Head of caudate nucleus (tissue), 42 donors: ENCODE data around the gene NDUFAF2.

Source experiments
- DNase-seq, 42 donors: peaks; one replicate each; pipeline versions ENCODE4 v3.0.0 to v3.0.0-alpha.2; 2020 to 2021; ENCODE audit warnings: mixed read lengths in 7 of 42
- intact Hi-C: fragments of 100-400 bp; cut with DNase I; formaldehyde crosslinking; loops from one replicate; pipeline ENCODE4 v1.15.0; 2022

The NDUFAF2 gene

GRCh38 chr5:60944904-60945812, at the start of gene NDUFAF2, which contains the start of gene ERCC8:
NDUFAF2 (plus strand) TSS chr5:60945205; CDS start chr5:60945256, 51 bp downstream.
ERCC8 (minus strand) TSS chr5:60945070; CDS start chr5:60945008, 62 bp downstream.
- intact Hi-C loops, result no loop called here
- DNase-seq, result peak; percentile 87 to 98 (median 94)

- intact Hi-C loops, result no loop called here
- DNase-seq, result no peak
These were observed 48.0 kb upstream of the NDUFAF2 start for GRCh38 chr5:60896991-60897390.

- intact Hi-C loops, result no loop called here
- no peak for DNase-seq
These were observed 41.6 kb upstream of the NDUFAF2 start for GRCh38 chr5:60903356-60903755.

- no peak for DNase-seq
- intact Hi-C loops, result no loop called here
These were observed 28.4 kb upstream of the NDUFAF2 start for GRCh38 chr5:60916646-60917045.

GRCh38 chr5:60918466-60918865, 26.5 kb upstream of the NDUFAF2 start:
- intact Hi-C loops, result no loop called here
- no peak for DNase-seq

GRCh38 chr5:60927450-60927849, 17.6 kb upstream of the NDUFAF2 start:
- intact Hi-C loops, result no loop called here
- DNase-seq, result no peak

- no peak for DNase-seq
- intact Hi-C loops, result no loop called here
These were observed 16.0 kb upstream of the NDUFAF2 start for GRCh38 chr5:60929024-60929423.

GRCh38 chr5:60943624-60944023, 1.4 kb upstream of the NDUFAF2 start:
- intact Hi-C loops, result no loop called here

GRCh38 chr5:60945813-60946187, 795 bp downstream of the NDUFAF2 start:
- intact Hi-C loops, result no loop called here
- DNase-seq, result peak in 32 of 42 donors; percentile 7 to 67 (median 28)

More at GRCh38 chr5:60943624-60944023, 1.4 kb upstream of the NDUFAF2 start:
- no peak for DNase-seq

GRCh38 chr5:60948738-60949137, 3.7 kb downstream of the NDUFAF2 start:
- intact Hi-C loops, result no loop called here
- no peak for DNase-seq

GRCh38 chr5:60955239-60955638, 10.2 kb downstream of the NDUFAF2 start:
- intact Hi-C loops, result no loop called here
- DNase-seq, result no peak

GRCh38 chr5:60958088-60958487, 13.1 kb downstream of the NDUFAF2 start:
- intact Hi-C loops, result no loop called here
- DNase-seq, result no peak

- intact Hi-C loops, result no loop called here
- no peak for DNase-seq
These were observed 13.7 kb downstream of the NDUFAF2 start for GRCh38 chr5:60958712-60959111.

- no peak for DNase-seq
- intact Hi-C loops, result no loop called here
These were observed 14.2 kb downstream of the NDUFAF2 start for GRCh38 chr5:60959156-60959555.

- intact Hi-C loops, result loop anchor here (5.0 kb wide), 1 partner anchor 972 kb away; no protein-coding TSS in a partner anchor
- DNase-seq, result peak in 1 of 42 donors; percentile 5
These were observed 15.6 kb downstream of the NDUFAF2 start for GRCh38 chr5:60960591-60960990.

GRCh38 chr5:60961685-60962084, 16.7 kb downstream of the NDUFAF2 start:
- no peak for DNase-seq
- intact Hi-C loops, result loop anchor here (5.0 kb wide), 1 partner anchor 971 kb away; no protein-coding TSS in a partner anchor

- intact Hi-C loops, result no loop called here
- DNase-seq, result no peak
These were observed 27.2 kb downstream of the NDUFAF2 start for GRCh38 chr5:60972231-60972630.

- intact Hi-C loops, result no loop called here
These were observed 33.1 kb downstream of the NDUFAF2 start for GRCh38 chr5:60977956-60978737.

GRCh38 chr5:60978968-60979367, 34.0 kb downstream of the NDUFAF2 start:
- DNase-seq, result no peak
- intact Hi-C loops, result no loop called here

More at GRCh38 chr5:60977956-60978737, 33.1 kb downstream of the NDUFAF2 start:
- no peak for DNase-seq

GRCh38 chr5:60980511-60980910, 35.5 kb downstream of the NDUFAF2 start:
- intact Hi-C loops, result no loop called here
- DNase-seq, result no peak
